Measurements from ENCODE around the gene IL1RAPL2.

GRCh38 chrX:104749951-104750610, 184.1 kb downstream of the IL1RAPL2 start:
- no peak for TF ChIP-seq CHD1 (IDR thresholded peaks at IDR 0.05; ENCODE audit: low read depth, low read length)
- no peak for TF ChIP-seq KDM1A (IDR thresholded peaks at IDR 0.05; ENCODE audit: borderline replicate concordance)
- TF ChIP-seq CTCF (IDR thresholded peaks at IDR 0.05 in 2 of 3, conservative IDR thresholded peaks at IDR 0.05 in 1 of 3; ENCODE audit: control insufficient read depth in 2 of 3, extremely low read depth in 1 of 3, insufficient read depth in 1 of 3, low read depth in 3 of 3, low read length in 3 of 3), result no peak
